HUDEP-2 (cell line): ENCODE results near the gene TMEM179B.
"Not testable (repeated sequence)": the region's sequence is repeated elsewhere in the genome, so short reads cannot be mapped to it uniquely, and the experiment has no call there.

ENCODE experiments used
- DNase-seq, 76 experiments: peaks; one replicate each; lab custom pipeline; 2025; ENCODE audit not compliant: unreplicated experiment in 76 of 76; lab: John Stamatoyannopoulos, UW

TMEM179B gene

DNA sequence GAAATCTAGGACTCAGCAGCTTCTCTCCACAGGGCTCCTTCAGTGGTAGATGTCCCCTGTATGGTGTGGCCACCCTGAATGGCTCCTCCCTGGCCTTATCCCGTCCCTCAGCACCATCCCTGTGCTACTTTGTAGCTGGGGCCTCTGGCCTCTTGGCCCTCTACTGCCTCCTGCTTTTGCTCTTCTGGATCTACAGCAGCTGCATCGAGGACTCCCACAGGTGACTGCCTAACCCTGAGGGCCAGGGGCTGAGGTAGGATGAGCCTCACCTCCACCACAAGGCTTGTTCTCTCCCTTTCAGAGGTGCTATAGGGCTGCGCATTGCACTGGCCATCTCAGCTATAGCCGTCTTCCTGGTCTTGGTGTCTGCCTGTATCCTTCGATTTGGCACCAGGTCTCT is 1.8 kb downstream of the TMEM179B start:
- DNase-seq = no peak

DNA sequence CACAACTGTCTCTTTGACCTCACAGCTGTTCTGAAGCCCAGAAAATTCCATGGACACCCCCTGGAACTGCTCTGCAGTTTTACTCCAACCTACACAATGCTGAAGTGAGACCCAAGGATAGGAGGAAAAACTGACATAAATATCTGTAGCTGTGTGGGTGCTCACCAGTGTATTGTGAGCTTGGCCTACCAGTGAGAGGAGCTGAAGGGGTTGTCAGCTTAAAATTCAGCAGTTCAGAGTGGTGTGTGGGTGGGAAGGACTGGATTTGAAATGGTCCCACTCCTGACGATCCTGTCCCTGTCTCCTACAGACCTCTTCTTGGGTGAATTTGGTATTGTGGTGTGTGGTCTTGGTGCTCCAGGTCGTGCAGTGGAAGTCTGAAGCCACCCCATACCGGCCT is 2.4 kb downstream of the TMEM179B start:
- DNase-seq = no peak

- DNase-seq = peak in 70 of 76 experiments; percentile 19 to 88 (median 70)
These were observed 4.4 kb downstream of the TMEM179B start, which contains the start of gene TMEM223 for GRCh38 chr11:62791501-62792201. TMEM223 (minus strand) TSS chr11:62792006; CDS start chr11:62791994, 12 bp downstream.

GRCh38 chr11:62792202-62792575 is 5.0 kb downstream of the TMEM179B start:
- peak in 1 of 76 experiments; percentile 31 for DNase-seq

- no peak for DNase-seq
These were observed 7.1 kb downstream of the TMEM179B start for GRCh38 chr11:62794201-62794775.

DNA sequence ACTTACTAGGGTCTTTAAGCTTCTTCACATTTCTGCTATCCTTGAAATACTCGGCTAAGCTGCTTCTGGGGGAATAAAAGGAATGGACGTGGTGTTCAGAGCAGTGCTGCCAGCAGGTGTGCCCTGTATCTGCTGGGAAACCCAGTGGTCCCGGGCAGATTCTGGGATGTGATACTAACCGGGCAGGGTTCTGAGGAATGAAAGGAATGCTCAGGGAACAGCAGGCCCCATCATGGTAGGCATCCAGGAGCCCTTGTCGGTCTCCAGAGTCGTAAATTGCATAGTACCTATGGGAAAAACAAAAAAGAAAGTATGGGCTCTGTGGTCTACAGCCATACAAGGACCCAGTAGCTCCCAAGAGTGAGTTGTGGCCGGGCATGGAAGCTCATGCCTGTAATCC is 9.1 kb downstream of the TMEM179B start:
- no peak for DNase-seq

GRCh38 chr11:62799486-62799885 is 12.3 kb downstream of the TMEM179B start:
- DNase-seq = no peak

DNA sequence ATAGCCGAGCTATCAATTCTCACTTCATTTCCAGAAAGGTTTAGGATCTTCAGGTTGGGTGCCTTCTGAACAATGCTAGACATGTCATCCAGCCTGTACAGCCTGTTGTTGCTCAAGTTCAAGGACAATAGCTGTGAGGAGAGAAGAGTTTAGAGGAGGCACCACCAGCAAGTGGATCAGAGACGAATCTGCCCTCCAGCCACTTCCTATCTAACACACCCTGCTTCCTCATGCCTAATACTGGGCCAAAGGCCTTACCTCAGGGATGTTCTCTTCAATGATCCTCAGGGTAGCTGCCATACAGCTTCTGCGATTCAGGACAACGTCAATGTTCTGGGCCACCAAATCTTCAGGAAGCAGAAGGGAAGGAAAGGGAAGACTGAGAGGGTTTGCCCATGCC is 13.9 kb downstream of the TMEM179B start:
- DNase-seq = no peak

GRCh38 chr11:62804310-62805075 is 17.3 kb downstream of the TMEM179B start:
- DNase-seq = peak in 1 of 76 experiments; percentile 25

DNA sequence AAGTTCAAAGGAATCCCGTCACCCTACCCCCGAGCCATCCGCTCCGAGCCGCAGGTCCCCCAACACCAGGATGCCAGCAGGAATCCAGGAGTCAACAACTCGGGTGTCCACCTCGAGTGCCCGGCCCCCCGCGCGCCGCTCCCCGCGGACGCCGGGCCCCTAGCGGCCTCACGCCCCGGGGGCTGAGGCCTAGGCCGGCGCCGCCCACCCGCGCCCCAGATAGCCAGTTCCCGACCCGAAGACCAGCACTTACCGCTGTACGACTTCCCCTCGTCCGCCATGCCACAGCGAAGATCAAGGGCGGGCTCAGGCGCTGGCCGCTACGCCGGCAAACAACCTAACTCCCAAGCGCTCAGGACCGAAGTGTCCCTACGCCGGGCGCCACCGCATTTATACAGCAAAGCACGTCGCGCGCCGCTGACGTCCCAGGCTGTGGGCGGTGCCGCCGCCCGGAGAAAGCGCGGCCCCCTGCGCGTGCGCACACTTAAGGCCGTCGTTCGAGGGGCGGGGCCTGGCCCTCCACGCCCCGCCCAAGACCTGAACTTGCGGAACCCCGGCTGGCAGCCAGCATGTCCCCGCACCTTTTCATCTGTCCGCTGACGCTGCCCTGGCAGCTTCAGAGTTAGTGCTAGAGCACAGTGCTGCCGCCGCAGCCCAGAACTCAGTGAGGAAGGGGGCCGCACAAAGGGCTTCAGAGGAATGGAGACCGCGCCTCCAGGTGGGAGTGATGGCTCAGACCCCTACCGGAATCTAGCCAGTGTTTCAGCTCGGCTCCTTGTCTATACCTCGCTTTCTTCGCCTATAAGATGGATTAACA is 18.1 kb downstream of the TMEM179B start, which contains the start of gene NXF1:
TSS of gene NXF1 (minus strand) at position 365 of the 817 bp plus-strand sequence. CDS start at position 281, 84 bp downstream.
- peak in 74 of 76 experiments; percentile 48 to 96 (median 89) for DNase-seq

DNA sequence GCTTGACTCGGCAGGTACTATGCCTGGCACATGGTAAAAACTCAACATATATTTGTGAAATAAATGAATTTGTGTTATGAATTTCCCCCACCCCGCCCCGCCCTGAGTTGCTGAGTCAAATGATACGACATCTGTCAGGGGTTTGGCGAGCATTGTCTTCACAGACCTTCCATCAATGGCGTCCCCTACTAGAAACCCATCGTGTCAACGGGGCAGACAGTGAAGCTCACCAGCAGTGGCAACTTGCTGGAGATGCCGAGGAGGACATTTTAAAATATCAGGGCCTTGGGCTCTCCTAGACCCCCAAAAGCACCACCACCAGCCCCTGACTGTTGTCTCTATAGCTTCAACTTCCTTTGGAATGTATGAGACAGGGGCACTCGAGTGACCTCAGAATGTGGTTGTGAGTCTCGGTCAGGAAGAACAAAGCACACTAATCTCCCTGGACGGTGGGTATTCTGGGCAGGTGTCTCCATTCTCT is 18.8 kb downstream of the TMEM179B start:
- peak in 8 of 76 experiments; percentile 12 to 44 (median 27) for DNase-seq

DNA sequence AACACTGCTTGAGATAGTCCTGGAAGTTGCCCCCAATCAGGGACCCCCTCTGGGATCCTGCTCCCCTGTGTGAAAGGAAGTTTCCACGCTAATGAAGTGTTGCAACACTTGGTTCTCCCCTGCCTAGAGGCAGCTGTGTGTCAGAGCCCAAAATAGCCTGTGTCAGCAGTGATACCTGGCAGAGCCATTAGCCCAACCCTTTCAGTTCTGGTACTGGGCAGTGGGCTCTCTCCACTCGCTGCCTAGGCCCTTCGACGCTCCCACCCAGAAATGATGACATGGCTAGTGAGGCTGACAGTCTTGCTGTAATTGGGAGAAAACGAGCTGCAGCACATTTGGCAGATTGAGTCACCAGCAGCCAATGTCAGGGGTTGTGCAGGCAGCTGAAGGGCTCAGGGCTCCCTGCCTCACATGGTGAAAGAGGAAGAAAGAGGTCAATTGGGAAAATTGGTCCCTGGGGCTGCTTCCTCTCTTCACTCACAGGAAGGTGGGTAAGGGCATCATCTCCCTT is 19.5 kb downstream of the TMEM179B start:
- DNase-seq = no peak

GRCh38 chr11:62810748-62811147 is 23.5 kb downstream of the TMEM179B start:
- DNase-seq = no peak

DNA sequence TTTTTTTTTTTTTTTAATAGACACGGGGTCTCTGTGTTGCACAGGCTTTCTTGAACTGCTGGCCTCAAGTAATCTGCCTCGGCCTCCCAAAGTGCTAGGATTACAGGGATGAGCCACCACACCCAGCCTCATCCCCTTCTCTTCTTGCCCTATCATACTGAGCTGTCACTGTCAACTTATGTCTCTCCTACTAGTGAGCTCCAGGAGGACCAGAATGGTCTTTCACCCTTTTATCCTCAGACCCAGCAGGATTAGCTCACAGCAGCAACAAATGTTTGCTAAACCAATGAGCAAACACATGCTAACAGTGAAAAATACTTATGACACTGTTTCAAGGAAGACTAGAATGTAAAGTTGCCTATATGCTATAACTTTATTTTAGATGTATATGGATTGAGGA is 24.5 kb downstream of the TMEM179B start:
- no peak for DNase-seq

- no peak for DNase-seq
These were observed 29.4 kb downstream of the TMEM179B start for GRCh38 chr11:62816557-62816956.

- DNase-seq = no peak
These were observed 29.9 kb downstream of the TMEM179B start for GRCh38 chr11:62817129-62817528.

DNA sequence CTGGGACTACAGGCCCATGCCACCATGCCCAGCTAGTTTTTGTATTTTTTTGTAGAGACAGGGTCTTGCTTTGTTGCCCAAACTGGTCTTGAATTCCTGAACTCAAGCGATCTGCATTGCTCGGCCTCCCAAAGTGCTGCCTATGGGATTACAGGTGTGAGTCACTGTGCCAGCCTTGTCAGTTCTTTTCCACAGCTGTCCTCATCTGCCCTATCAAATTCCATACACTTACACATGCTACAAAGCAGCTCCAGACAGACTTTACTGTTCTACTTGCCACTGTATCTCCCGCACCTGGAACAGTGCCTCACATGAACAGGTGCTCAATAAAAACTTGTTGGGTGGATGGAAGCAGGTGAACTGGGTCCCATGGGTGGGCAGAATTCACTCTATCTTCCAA is 36.5 kb downstream of the TMEM179B start:
- DNase-seq = no peak

DNA sequence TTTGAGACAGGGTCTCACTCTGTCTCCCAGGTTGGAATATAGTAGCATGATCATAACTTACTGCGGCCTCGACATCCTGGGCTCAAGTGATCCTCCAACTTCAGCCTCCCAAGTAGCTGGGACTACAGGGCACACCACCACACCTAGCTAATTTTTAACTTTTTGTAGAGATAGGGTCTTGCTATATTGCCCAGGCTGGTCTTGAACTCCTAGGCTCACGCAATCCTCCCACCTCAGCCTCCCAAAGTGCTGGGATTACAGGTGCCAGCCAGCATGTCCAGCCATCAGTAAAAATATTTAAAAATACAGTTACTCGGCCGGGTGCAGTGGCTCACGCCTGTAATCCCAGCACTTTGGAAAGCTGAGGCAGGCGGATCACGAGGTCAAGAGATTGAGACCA is 40.9 kb downstream of the TMEM179B start:
- DNase-seq = not testable (repeated sequence)

- peak in 1 of 76 experiments; percentile 37 for DNase-seq
These were observed 43.8 kb downstream of the TMEM179B start for GRCh38 chr11:62830904-62831519.
